ENCODE results near the gene AHNAK2.

GRCh38 chr14:104978746-104979691 lies 845 bp upstream of the AHNAK2 start:
- TF ChIP-seq CTCF (conservative IDR thresholded peaks at IDR 0.05 in 1 of 2, IDR thresholded peaks at IDR 0.05 in 1 of 2; ENCODE audit: extremely low read depth in 1 of 2, insufficient read depth in 1 of 2, low read depth in 1 of 2, low read length in 2 of 2) (no peak), EZH2 (IDR thresholded peaks at IDR 0.05; ENCODE audit: borderline replicate concordance, low read length) (no peak)
